ENCODE data around the gene CEP350.
"Not testable (repeated sequence)": the region's sequence is repeated elsewhere in the genome, so short reads cannot be mapped to it uniquely, and the experiment has no call there.

The CEP350 gene

DNA sequence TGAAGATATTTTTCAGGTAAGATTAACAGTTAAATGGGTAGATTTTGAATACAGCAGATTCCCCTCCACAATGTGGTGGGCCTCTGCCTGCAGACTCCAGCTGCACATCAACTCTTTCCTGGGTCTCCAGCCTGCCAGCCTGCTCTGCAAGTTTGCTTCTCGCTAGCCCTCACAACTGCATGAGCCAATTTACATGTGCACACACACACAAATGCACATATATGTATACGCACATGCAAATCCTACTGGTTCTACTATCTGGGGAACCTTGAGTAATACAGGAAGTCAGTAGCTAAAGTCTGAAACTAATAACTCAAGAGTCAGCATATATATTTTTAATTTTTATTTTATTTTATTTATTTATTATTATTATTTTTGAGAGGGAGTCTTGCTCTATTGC is 165.2 kb downstream of the CEP350 start:
- no peak for DNase-seq (ENCODE audit: low read depth)

DNA sequence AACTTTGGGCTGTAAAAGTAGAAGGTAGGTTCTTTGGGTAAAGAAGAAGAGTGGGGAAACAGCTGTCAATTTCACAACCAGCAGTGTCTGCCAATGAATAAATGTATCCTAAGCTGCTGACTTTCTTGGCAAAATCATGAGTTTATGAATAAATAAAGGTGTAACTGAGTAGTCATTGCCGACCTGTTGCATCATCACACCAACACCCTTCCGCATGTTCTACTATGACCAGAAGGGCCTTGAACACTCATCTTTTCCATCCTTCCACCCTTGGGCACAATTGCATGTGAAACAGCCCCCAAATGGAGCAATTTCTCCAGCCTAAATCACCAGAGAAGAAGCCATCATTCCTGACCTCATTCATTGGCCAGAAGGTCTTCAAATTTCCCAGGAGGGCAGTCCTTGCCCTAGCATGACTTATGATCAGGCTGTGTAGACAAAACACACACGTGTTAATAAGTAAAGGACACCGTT is 168.9 kb downstream of the CEP350 start:
- no peak for DNase-seq (ENCODE audit: low read depth)

DNA sequence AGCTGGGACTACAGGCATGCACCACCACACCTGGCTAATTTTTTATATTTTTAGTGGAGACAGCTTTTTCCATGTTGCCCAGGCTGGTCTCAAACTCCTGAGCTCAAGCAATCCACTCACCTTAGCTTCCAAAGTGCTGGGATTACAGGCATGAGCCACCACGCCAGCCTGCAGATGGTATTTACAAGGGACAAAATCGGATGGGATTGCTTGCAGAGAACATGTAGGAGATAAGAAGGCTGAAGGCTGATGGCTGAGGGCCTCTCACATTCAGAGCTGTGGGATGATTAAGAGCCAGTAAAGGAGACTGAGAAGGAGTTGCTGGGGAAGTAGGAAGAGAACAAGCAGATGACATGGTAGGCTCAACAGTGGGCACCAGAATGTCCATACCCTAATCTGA is 176.0 kb downstream of the CEP350 start:
- no peak for DNase-seq (ENCODE audit: low read depth)

DNA sequence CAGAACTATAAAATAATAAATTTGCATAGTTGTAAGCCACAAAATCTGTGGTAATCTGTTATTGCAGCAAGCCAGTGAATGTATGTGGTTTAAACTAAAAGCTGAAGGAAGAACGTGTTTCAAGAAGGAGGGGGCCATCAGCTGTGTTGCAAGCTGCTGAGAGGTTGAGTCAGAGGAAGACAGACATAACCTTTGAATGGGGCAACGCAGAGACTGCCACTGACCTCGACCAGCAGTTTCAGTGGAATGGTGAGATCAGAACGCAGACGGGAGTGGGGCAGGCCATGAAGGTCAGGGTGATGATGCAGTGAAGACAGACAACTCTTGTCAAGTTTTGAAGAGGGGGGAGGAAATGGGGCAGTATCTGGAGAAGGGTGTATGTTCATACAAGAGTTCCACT is 176.9 kb downstream of the CEP350 start:
- no peak for DNase-seq (ENCODE audit: low read depth)

DNA sequence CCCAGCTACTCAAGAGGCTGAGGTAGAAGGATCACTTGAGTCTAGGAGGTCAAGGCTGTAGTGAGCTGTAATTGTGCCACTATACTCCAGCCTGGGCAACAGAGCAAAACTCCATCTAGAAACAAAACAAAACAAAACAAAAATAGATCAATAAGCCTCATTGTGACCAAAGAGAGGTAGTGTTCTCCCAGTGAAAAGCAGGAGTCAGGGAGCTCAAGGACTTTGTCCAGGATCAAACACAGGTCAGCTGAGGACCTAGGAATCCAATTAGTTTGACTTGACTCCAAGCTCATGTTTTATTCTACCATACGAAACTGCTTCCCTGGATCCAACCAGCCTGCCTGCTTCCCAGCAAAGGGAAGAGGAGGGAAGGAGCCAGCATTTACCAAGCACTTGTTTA is 178.6 kb downstream of the CEP350 start:
- no peak for DNase-seq (ENCODE audit: low read depth)

DNA sequence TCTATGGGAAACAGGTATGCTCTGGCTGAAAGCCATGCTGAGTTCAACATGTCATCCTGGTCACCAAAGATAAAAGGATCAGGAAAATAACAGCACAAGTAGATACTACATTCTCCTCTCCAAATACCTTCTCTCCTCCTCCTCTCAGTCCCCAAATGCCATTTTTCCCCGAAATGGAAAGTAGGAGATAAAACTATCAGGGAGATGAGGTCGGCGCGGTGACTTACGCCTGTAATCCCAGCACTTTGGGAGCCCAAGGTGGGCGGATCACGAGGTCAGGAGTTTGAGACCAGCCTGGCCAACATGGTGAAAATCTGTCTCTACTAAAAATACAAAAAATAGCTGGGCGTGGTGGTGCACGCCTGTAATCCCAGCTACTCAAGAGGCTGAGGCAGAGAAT is 179.1 kb downstream of the CEP350 start:
- not testable (repeated sequence) for DNase-seq (ENCODE audit: low read depth)

DNA sequence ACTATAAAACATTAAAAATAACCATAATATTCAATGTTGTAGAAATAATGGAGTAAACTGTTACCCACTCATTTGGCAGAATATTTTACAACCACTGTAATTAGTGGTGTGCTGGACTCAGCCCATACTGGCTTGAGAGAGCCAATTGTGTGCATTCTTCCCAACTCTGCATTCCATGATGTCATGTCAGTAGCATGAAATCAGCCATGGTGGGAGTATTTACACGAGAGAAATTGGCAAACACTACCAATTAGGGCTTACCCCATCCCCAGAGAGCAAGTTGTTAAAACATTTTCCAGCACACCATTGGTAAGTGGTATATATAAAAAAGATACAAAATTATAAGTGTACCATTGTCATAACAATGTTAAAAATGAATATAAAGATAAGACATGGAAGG is 180.9 kb downstream of the CEP350 start:
- no peak for DNase-seq (ENCODE audit: low read depth)

DNA sequence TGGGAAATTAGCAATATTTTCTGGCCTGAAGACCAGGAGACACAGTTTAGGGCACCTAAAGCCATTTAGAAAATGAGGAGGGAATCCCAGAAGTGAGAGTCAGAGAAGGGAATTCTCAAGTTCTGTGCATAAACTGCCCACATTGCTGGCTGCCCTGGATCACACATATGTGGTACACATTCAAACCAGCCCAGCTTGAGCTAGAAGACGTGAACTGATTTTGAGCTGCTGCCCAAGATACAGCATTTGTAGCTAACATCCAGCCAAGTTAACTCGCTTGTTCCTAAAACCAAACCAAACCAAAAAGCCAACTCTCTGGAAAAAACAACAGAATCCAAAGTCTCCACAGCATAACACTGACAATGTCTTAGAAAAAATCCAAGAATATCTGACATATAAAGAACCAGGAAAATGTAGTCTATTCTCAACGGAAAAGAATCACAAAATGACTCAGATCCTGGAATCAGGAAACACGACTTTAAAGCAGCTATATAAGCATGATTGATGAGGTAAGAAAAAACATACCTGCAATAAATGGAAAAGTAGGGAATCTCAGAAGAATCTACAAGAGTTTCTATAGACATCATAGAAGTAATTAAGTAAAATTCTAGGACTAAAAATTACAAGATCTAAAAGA is 181.8 kb downstream of the CEP350 start:
- no peak for DNase-seq (ENCODE audit: low read depth)

DNA sequence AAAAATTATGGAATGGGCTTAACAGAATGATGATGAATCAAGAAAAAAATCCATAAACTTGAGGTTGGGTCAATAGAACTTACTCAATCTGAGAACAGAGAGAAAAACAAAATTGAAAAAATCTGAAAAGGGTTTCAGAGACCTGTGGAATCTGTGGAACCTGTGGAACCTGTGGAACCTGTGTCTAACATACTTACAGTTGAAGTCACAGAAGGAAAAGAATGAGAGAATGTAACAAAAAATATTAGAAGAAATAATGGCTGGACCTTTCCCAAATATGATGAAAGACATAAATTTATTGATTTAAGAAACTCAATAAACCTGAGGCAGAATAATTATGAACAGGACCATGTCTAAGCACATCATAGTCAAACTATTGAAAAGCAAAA is 182.4 kb downstream of the CEP350 start:
- DNase-seq (ENCODE audit: low read depth): no peak

DNA sequence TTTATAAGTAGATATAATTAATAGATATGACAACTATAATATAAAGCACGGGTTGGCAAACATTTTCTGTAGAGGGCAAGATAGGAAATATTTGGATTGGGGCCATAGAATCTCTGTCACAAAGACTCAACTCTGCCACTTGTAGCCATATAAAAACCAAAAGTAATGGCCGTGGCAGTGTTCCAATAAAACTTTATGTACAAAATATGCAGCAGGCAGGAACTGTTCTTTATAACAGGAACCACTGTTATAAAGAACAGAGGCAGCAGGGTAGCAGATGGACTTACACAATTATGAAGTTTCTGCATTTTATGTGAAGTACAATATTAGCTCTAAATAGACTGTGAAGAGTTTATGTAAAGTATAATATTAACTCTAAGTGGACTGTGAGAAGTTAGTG is 183.2 kb downstream of the CEP350 start:
- DNase-seq (ENCODE audit: low read depth): no peak

DNA sequence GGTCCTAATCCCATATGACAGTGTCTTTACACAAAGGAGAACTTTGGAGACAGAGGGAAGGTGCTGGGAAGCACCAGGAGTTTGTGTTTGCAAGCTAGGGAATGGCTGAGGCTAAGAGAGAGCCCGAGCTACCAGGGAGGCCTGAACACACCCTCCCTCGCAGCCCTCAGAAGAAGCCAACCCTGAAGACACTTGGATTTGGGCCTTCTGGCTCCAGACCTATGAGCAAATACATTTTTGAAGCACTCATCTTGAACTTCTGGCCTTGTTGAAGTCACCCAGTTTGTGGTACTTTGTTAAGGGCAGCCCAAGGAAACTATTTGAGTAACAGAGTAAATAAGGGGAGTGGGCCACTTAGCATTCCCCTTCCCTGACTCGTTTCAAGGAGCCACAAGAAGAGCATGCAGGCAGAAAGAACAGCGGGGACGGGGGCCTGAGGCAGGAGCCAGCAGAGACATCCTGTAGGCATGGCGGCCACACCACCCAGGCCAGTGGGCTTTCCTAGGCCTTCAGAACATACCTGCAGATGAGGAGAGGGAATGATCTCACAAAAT is 186.8 kb downstream of the CEP350 start:
- no peak for DNase-seq (ENCODE audit: low read depth)

DNA sequence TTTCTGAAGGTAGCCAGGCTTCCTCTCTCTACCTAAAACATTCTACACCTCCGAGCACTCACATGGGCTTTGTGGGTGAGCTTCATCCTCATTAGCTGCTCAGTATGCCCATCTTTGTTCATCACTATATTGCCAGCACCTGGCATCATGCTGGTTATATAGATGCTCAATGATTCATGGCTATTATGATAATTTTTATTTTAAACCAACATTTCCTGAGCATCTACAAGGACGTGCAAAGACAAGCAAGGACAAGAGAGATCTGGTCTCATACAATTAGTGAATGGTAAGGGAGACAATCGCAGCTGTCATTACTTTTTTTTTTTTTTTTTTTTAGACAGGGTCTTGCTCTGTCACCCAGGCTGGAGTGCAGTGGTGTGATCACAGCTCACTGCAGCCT is 188.7 kb downstream of the CEP350 start:
- DNase-seq (ENCODE audit: low read depth): no peak

DNA sequence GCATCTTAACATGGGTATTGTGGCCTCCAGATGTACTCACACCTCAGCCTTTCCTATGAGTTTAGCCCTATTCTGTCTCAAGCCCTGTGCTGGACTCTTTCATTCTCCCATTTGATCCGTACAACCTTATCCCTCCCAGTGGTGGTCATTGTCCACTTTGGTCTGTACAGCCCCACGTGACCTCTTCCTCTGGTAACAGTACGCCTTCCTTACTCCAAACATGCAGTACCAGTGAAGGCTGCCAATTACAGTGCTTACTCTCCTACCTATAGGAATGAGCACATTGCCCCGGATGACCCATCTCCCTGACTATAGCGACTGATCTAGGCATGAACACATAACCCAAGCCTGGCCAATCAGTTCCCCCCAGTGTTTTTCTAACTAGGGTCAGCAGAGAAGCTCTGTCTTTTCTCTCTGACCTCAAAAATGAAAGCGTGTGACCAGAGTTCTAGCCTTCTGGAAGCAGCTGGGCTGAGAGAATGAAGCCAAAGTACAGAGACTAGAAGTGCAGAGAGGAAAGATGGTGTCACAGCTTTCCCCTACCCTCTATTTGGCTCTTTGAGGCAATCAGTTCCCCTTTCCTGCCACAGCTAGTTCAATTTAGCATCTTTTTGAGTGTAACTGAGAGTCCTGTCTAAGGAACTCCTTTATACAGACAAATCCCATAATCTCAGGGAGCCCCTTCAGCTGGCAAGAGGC is 190.2 kb downstream of the CEP350 start:
- DNase-seq (ENCODE audit: low read depth): no peak

DNA sequence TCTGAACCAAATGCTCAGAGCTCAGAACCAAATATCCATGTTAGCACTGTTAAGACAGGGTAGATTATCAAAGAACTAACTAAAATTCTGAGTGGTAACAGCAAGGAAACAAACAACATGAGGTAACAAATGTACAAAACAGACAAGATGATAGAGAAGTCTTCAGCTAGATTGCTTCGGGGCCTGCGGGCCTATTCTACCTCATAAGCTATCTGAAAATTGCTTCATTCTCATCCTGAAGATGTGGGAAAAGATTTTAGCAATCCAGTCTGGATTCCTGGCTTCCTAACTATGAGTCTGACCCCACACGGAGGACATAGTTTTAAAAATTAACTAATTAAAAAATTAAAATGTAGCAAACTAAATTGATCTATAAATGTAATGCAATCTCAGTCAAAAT is 190.8 kb downstream of the CEP350 start:
- DNase-seq (ENCODE audit: low read depth): no peak

DNA sequence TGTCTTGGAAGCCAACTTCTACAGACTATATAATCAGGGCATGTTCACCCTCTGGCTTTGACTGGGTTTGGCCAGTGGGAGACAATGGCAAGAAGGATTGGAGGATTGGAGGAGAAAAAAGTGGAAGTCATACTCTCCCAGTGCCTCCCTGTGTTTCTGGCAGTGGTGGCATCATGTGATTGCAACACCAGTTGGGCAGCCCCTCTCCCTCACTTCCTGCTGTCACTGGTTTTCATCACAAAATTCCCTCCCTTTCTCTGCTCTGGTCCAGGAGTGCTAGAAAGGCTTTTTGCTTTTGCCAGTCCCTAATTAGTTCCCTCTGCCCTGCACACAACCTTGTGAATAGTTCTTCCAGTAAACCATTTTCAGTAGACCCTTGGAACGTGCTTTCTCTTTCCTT is 196.4 kb downstream of the CEP350 start:
- no peak for DNase-seq (ENCODE audit: low read depth)

DNA sequence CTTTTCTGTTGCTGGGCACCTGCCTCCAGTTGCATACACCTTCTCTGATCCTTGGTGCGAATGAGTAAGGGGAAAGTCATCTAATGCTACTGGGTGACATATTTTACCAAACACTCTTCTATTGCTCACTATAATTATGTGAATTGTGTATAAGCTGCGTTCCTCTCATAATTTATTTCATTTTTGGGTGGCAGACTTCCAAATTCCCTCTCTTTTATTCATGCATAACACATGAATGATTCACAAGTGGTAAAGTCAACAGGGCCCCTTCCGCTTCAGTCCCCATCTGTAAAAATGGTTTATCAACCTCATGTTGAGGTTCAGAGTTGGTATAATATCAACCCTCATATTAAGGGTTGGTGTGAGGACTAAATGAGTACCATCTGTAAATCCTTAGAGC is 196.9 kb downstream of the CEP350 start:
- no peak for DNase-seq (ENCODE audit: low read depth)

DNA sequence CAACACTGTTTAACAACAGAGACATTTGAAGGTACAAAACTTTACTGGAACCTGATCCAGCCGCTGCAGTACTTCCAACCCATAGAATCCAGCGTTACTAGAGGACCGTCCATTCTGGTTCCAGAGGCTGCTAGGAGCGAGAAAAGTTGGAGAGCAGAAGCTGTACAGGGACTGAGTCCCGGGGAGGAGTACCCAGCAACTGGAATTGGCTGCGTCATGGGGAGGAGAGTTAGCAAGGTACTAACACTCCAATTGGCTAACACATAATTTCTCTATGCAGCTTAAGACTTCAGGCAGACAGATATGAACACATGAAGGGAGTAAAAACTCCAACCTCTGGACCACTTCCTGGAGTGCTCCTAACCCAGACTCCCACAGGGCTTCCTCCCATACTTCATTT is 198.0 kb downstream of the CEP350 start:
- no peak for DNase-seq (ENCODE audit: low read depth)

DNA sequence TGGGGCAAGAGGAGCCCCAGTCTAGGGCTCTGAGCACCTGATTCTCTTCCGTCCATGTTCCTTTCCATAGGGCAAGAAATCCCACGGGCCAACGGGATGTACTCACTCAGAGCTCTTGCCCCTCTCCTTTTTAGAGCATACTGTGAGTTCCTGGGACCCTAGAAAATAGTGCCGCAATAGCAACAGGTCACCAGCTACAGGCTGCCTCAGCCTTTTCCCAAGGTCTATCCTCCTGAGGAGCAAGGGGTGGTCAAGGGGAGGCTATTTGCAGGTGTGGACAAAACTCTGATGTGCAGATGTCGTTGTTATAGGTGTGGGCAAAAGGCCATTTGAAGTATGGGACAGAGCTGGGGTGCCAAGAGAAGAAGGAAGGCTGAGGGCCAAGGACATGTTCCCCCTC is 198.4 kb downstream of the CEP350 start:
- DNase-seq (ENCODE audit: low read depth): no peak

DNA sequence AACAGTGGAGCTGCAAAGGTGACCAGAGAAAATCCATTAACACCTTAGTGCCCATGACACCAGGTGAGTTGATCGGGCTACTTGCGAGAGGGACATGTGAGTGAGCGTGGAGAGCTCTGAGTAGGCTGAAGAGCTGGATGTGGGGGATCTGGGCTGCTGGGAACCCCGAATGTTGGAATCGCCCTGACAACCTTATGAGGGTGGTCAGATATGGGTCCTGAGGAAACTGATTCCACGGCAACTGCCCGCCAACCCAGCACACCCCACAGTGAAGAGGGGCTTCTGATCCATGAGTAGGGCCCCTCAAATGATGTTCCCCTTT is 199.4 kb downstream of the CEP350 start:
- DNase-seq (ENCODE audit: low read depth): no peak

DNA sequence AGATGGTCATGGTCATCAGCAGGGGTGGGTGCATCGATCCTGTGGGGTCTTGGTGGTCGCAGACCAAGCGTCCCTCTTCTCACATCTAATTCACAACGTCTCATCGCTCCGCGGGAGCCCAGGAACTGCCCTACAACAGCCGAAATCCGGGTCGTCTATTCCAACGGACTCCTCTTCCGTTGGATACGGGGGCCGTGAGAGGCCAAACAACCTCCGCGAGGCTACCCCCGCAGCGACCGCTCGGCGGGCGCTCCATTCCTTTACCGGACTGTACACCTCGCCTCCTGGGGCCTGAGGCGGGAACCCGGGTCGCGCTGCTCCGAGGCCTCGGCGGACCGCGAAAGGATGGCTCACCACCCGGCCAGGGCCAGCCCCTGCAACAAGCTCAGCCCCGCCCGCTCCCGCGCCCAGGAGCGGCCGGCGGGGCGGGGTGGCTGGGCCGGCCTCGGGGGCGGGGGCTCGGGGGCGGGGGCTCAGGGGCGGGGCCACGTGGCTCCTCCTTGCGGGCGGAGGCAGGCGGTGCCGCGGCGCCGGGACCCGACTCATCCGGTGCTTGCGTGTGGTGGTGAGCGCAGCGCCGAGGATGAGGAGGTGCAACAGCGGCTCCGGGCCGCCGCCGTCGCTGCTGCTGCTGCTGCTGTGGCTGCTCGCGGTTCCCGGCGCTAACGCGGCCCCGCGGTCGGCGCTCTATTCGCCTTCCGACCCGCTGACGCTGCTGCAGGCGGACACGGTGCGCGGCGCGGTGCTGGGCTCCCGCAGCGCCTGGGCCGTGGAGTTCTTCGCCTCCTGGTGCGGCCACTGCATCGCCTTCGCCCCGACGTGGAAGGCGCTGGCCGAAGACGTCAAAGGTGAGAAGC is 199.9 kb downstream of the CEP350 start, which contains the start of gene QSOX1:
TSS of gene QSOX1 (plus strand) at position 545 of the 857 bp plus-strand sequence. CDS start at position 584, 39 bp downstream.
- peak; percentile 65 for DNase-seq (ENCODE audit: low read depth)

DNA sequence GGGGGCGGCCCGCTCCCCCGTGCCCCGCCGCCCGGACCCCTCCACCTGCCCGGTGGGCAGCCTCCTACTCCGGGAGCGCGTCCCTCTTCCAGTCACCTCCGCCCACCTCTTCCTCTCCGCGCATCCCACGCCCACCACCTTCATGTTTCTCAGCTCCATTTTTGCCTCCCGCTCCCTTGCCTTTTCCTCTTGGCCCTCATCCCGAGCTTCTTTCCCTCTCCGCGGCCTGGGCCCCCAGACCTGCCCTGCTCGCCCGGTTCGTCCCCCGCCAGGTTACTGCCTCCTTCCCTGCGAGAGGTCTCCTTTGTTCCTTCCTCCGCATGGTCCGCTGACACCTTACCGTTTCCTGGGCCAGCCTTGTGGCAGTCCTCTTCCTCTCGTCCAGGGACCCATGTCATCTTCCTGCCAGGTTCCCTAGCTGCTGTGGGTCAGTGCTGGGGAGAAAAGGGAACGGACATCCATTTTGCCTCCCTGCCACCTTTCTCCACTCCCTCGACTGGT is 200.6 kb downstream of the CEP350 start:
- DNase-seq (ENCODE audit: low read depth): no peak

DNA sequence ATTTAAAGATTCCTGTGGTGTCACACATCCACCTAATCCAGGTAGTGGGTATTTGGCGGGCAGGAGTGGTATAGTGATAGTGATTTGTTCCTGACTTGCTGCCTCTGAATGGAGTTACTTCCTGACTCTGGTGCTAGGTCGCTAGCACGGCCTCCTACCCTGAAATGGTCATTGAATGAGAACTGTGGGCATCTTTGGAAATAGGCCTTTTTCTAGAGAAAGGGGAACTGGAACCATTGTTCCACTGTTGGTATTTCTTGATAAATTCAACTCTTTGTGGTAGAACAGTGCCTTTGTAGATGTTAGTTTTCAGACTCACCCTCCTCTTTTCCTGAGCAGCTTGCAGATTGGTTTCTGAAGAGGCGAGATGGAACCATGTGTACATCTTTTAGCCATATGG is 201.6 kb downstream of the CEP350 start:
- DNase-seq (ENCODE audit: low read depth): no peak
